Measurements from ENCODE around the gene PRKCD. TPM values are rescaled to one million over a fixed set of nuclear protein-coding genes. Genes with fewer than 3 reads are reported as not detected.
A peak's percentile ranks its signal among the peaks of the same experiment; 100 is the strongest.

The PRKCD gene
- total RNA-seq, 1 donor from 2014 or later: 5.4 TPM

DNA sequence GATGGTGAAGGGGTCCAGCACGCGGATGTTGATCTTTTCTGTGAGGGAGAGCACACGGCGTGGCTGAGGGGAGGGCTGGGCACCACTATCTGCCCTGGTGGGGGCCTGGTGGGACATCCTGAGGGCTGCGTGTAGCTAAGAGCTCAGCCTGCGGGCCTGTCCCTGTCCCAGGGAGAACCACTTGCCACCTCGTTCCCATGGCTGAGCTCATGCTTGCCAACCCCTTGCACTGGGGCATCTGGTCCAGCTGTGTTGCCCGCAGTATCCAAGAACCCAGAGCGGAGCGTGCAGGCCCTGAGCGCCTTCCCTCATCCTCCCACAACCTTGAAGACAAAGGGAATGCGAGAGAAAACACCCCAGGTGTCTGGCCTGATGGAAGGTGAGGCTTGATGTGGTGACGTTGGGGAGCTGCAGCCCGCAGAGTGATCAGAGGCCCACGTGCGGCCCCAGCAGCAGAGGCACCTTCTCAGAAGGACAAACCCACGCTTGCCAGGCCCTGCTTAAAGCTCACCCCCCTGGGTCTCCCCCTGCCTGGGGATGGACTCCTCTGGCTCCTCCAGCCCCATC is 65.9 kb downstream of the PRKCD start:
- DNase-seq: no peak
- peaks cover 2% of the 10 kb centered on the region for H3K27me3 Mint-ChIP-seq (ENCODE audit: unreplicated experiment)
- H3K4me1 Mint-ChIP-seq (ENCODE audit: low read depth, unreplicated experiment): peaks cover 3% of the 10 kb centered on the region
- H3K27ac Mint-ChIP-seq (ENCODE audit: unreplicated experiment): peak overlapping the region; percentile 46
- TF ChIP-seq, protein P1, sequence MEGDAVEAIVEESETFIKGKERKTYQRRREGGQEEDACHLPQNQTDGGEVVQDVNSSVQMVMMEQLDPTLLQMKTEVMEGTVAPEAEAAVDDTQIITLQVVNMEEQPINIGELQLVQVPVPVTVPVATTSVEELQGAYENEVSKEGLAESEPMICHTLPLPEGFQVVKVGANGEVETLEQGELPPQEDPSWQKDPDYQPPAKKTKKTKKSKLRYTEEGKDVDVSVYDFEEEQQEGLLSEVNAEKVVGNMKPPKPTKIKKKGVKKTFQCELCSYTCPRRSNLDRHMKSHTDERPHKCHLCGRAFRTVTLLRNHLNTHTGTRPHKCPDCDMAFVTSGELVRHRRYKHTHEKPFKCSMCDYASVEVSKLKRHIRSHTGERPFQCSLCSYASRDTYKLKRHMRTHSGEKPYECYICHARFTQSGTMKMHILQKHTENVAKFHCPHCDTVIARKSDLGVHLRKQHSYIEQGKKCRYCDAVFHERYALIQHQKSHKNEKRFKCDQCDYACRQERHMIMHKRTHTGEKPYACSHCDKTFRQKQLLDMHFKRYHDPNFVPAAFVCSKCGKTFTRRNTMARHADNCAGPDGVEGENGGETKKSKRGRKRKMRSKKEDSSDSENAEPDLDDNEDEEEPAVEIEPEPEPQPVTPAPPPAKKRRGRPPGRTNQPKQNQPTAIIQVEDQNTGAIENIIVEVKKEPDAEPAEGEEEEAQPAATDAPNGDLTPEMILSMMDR (IDR thresholded peaks at IDR 0.05; ENCODE audit: partially characterized antibody, unreplicated experiment): no peak
- H3K4me3 Mint-ChIP-seq (ENCODE audit: unreplicated experiment): no peak overlapping the region
- H3K9me3 Mint-ChIP-seq (ENCODE audit: unreplicated experiment): peaks cover 6% of the 10 kb centered on the region
- no peaks in the 10 kb centered on the region for H3K36me3 Mint-ChIP-seq (ENCODE audit: unreplicated experiment)

DNA sequence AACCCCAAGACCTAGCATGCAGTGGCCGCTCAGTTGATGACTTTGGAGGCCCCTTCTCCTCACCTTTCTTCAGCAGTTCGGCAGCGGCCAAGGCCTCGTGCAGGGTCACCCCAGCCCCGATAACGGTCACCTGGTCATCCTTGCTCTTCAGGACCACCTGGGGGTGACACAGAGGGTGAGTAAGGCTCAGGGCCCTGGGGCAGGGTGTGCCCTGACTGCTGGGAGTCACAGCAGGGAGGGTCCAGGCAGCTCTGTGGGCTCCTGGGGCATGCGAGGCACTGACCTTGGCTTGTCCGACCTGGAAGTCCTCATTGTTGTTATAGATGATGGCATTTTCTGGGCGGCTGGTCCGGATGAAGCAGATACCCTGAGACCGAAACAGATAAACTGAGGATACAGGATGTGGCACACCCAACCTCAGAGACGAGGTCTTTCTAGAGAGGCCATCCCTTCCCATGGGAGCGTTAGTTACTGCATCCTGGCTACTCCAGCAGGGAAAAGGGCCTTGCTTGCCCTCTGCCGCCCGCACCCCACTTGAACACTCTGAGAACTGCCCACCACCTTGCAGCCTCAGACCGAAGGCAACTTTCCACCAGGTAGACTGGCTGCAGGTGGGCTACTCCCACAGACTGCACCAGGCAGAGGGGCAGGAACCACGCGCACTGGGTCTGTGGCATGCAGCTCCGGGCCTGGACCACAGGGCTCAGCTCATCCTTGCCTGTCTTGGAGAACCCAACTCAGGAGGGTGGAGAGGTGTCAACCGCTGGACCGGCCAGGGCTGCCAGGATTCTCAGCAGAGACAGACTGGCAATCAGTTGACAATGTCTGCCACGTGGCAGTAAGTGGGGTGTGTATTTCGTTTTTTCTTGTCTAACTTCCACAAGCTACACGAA is 67.2 kb downstream of the PRKCD start:
- H3K27ac Mint-ChIP-seq (ENCODE audit: unreplicated experiment): no peak overlapping the region
- no peaks in the 10 kb centered on the region for H3K36me3 Mint-ChIP-seq (ENCODE audit: unreplicated experiment)
- no peak for DNase-seq
- peaks cover 2% of the 10 kb centered on the region for H3K27me3 Mint-ChIP-seq (ENCODE audit: unreplicated experiment)
- H3K9me3 Mint-ChIP-seq (ENCODE audit: unreplicated experiment): peaks cover 5% of the 10 kb centered on the region
- TF ChIP-seq, protein P1 (IDR thresholded peaks at IDR 0.05; ENCODE audit: partially characterized antibody, unreplicated experiment): no peak
- no peak overlapping the region for H3K4me3 Mint-ChIP-seq (ENCODE audit: unreplicated experiment)
- peaks cover 3% of the 10 kb centered on the region for H3K4me1 Mint-ChIP-seq (ENCODE audit: low read depth, unreplicated experiment)

DNA sequence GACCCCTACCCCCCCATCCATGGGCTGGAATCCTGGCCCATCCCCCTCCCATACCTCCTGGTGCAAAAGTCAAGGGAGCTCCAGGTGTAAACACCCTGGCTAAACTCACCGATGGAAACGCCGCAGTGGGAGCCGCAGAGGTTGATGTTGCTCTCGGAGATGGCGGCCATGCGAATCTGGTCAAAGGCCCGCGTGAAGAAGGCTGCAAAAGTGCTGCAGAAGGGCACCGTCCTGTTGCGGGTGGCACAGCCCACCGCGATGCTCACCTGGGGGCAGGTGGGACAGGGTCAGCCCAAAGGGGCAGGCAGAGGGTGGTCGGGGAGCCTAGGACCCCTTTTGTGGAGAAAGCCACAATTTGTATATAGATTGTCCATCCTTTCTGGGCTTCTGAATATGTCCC is 68.2 kb downstream of the PRKCD start:
- no peak for DNase-seq
- Mint-ChIP-seq H3K36me3 (ENCODE audit: unreplicated experiment) (peaks cover 3% of the 10 kb centered on the region), H3K9me3 (ENCODE audit: unreplicated experiment) (peaks cover 9% of the 10 kb centered on the region), H3K4me1 (ENCODE audit: low read depth, unreplicated experiment) (peaks cover 6% of the 10 kb centered on the region), H3K27ac (ENCODE audit: unreplicated experiment) (no peak overlapping the region), H3K27me3 (ENCODE audit: unreplicated experiment) (peaks cover 2% of the 10 kb centered on the region), H3K4me3 (ENCODE audit: unreplicated experiment) (no peak overlapping the region)
- TF ChIP-seq, protein P1 (IDR thresholded peaks at IDR 0.05; ENCODE audit: partially characterized antibody, unreplicated experiment): no peak

DNA sequence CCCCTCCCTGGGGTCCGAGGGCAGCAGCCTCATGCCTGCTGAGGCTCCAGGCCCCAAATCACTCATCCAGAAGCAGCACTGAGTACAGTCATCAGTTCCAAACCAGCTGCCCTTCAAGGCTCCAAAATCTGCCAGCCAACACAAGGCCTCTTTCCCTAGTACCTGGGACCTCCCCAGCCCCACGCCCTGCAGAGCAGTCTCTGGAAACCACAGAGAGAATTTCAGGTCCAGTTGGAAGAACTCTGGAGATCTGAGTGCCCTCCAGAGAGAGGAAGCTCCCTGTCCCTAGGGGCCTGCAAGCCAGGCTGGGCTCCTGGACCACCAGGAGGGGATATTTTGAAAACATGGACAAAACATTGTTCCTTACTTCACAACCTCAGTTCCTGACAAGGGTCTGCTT is 68.6 kb downstream of the PRKCD start:
- H3K9me3 Mint-ChIP-seq (ENCODE audit: unreplicated experiment): peaks cover 10% of the 10 kb centered on the region
- TF ChIP-seq, protein P1 (IDR thresholded peaks at IDR 0.05; ENCODE audit: partially characterized antibody, unreplicated experiment): no peak
- H3K36me3 Mint-ChIP-seq (ENCODE audit: unreplicated experiment): peaks cover 3% of the 10 kb centered on the region
- DNase-seq: no peak
- peaks cover 6% of the 10 kb centered on the region for H3K4me1 Mint-ChIP-seq (ENCODE audit: low read depth, unreplicated experiment)
- no peak overlapping the region for H3K4me3 Mint-ChIP-seq (ENCODE audit: unreplicated experiment)
- H3K27me3 Mint-ChIP-seq (ENCODE audit: unreplicated experiment): peaks cover 2% of the 10 kb centered on the region
- no peak overlapping the region for H3K27ac Mint-ChIP-seq (ENCODE audit: unreplicated experiment)
